Liver (tissue), 9 donors: ENCODE data around the gene ANTXR1. TPM values are rescaled to one million over a fixed set of nuclear protein-coding genes. Genes with fewer than 3 reads are reported as not detected.

Source experiments
- DNase-seq: peaks from one replicate; pipeline ENCODE4 v3.0.0-alpha.2; 2017; ENCODE audit warnings: low spot score
- H3K27ac ChIP-seq, 2 donors: one replicate each; pipeline ENCODE4 v1.7.0; 2013; ENCODE audit warnings: inconsistent platforms in 2 of 2, low read length in 2 of 2, control low read depth in 1 of 2, low read depth in 1 of 2, mild to moderate bottlenecking in 1 of 2
- H3K27me3 ChIP-seq, 4 donors: one replicate each; pipeline versions ENCODE4 v1.6.1 to v1.7.0; 2013; ENCODE audit warnings: low read length in 3 of 4, inconsistent platforms in 1 of 4, mild to moderate bottlenecking in 1 of 4, moderate library complexity in 1 of 4; ENCODE audit not compliant: control insufficient read depth in 4 of 4, insufficient read depth in 4 of 4
- H3K36me3 ChIP-seq, 4 donors: one replicate each; pipeline versions ENCODE4 v1.6.1 to v1.7.0; 2013; ENCODE audit warnings: low read length in 3 of 4, mild to moderate bottlenecking in 3 of 4, low read depth in 1 of 4, moderate library complexity in 1 of 4; ENCODE audit not compliant: control insufficient read depth in 4 of 4, insufficient read depth in 3 of 4
- H3K4me1 ChIP-seq, 4 donors: one replicate each; pipeline versions ENCODE4 v1.6.1 to v1.7.0; 2013; ENCODE audit warnings: low read length in 3 of 4, mild to moderate bottlenecking in 3 of 4, moderate library complexity in 1 of 4; ENCODE audit not compliant: control insufficient read depth in 4 of 4, insufficient read depth in 4 of 4
- H3K4me3 ChIP-seq, 3 donors: one replicate each; pipeline versions ENCODE4 v1.6.1 to v1.7.0; 2013; ENCODE audit warnings: low read length in 3 of 3, control low read depth in 1 of 3, low read depth in 1 of 3, mild to moderate bottlenecking in 1 of 3
- H3K9ac ChIP-seq, 2 donors: one replicate each; pipeline ENCODE4 v1.7.0; 2013; ENCODE audit warnings: low read length in 2 of 2, mild to moderate bottlenecking in 2 of 2, moderate library complexity in 2 of 2, control low read depth in 1 of 2, low read depth in 1 of 2
- H3K9me3 ChIP-seq, 4 donors: one replicate each; pipeline versions ENCODE4 v1.6.1 to v1.7.0; 2013; ENCODE audit warnings: low read length in 3 of 4; ENCODE audit not compliant: control insufficient read depth in 4 of 4
- CTCF ChIP-seq: fragments of 150-350 bp; IDR thresholded peaks from 2 replicates; pipeline ENCODE4 v1.5.1; 2017; ENCODE audit warnings: improper control_type of control experiment, low read depth, low read length; ENCODE audit not compliant: missing input control
- EGR1 ChIP-seq, 2 donors: IDR thresholded peaks; 2 replicates each; pipeline ENCODE4 v1.6.1; 2016 to 2018; ENCODE audit warnings: antibody characterized with exemption in 2 of 2, low read depth in 2 of 2
- FOXA1 ChIP-seq: IDR thresholded peaks from 2 replicates; pipeline ENCODE4 v1.6.1; 2016; ENCODE audit warnings: antibody characterized with exemption
- GABPA ChIP-seq, 2 donors: IDR thresholded peaks in 1 of 2; conservative IDR thresholded peaks in 1 of 2; 2 replicates each; pipeline ENCODE4 v1.6.1; 2016; ENCODE audit warnings: antibody characterized with exemption in 2 of 2, mild to moderate bottlenecking in 1 of 2, moderate library complexity in 1 of 2
- HNF4A ChIP-seq, 2 donors: conservative IDR thresholded peaks; 2 replicates each; pipeline ENCODE4 v1.6.1; 2016; ENCODE audit warnings: antibody characterized with exemption in 2 of 2, mild to moderate bottlenecking in 2 of 2
- HNF4G ChIP-seq: IDR thresholded peaks from 2 replicates; pipeline ENCODE4 v1.6.1; 2016; ENCODE audit warnings: antibody characterized with exemption
- JUND ChIP-seq, 2 donors: IDR thresholded peaks; 2 replicates each; pipeline ENCODE4 v1.6.1; 2016; ENCODE audit warnings: antibody characterized with exemption in 2 of 2
- MAX ChIP-seq: IDR thresholded peaks from 2 replicates; pipeline ENCODE4 v1.6.1; 2016; ENCODE audit warnings: antibody characterized with exemption
- NR2F2 ChIP-seq: IDR thresholded peaks from 2 replicates; pipeline ENCODE4 v1.6.1; 2016; ENCODE audit warnings: antibody characterized with exemption
- REST ChIP-seq: IDR thresholded peaks from 2 replicates; pipeline ENCODE4 v1.6.1; 2016; ENCODE audit warnings: antibody characterized with exemption, mild to moderate bottlenecking
- RXRA ChIP-seq, 2 donors: IDR thresholded peaks; 2 replicates each; pipeline ENCODE4 v1.6.1; 2017 to 2018; ENCODE audit warnings: antibody characterized with exemption in 2 of 2, mild to moderate bottlenecking in 1 of 2
- TAF1 ChIP-seq: conservative IDR thresholded peaks from 2 replicates; pipeline ENCODE4 v1.6.1; 2016; ENCODE audit warnings: antibody characterized with exemption, mild to moderate bottlenecking
- WGBS: extraction: QIAGEN DNeasy Blood & Tissue Kit; methylation state at CpG from one replicate; pipeline ENCODE4 v1.1.7; 2013; 5-methylcytosine and 5-hydroxymethylcytosine counted together
- polyA plus RNA-seq, 2 donors: library from polyadenylated mRNA; stranded (reverse) in 1 of 2; unstranded in 1 of 2; fragments of 200-250 nt in 1 of 2; fragments of >200 nt in 1 of 2; fragmentation: Nextera tagmentation in 1 of 2; extraction: Ambion mirVana in 1 of 2; gene quantifications; one replicate each; pipeline versions ENCODE4 v1.2.1 to v1.2.3, GENCODE V29; 2013 to 2015
- total RNA-seq, 2 donors: library from RNA; depleted of rRNA; stranded (reverse); fragments of >200 nt; gene quantifications; one replicate each; pipeline ENCODE4 v1.2.3, GENCODE V29; 2014
- TF ChIP-seq, protein P1 (sequence below): IDR thresholded peaks from 2 replicates; pipeline ENCODE4 v1.6.1; 2016; ENCODE audit warnings: antibody characterized with exemption
- TF ChIP-seq, protein P2 (sequence below): IDR thresholded peaks from 2 replicates; pipeline ENCODE4 v1.6.1; 2016; ENCODE audit warnings: antibody characterized with exemption
- donor health status: healthy.
- donor health status: healthy.
- donor health status: healthy.
- donor health status: healthy.
- donor health status: healthy.

ANTXR1 gene
- total and polyA plus RNA-seq, 4 donors: 0.60 to 3.6 (median 1.8) TPM

DNA sequence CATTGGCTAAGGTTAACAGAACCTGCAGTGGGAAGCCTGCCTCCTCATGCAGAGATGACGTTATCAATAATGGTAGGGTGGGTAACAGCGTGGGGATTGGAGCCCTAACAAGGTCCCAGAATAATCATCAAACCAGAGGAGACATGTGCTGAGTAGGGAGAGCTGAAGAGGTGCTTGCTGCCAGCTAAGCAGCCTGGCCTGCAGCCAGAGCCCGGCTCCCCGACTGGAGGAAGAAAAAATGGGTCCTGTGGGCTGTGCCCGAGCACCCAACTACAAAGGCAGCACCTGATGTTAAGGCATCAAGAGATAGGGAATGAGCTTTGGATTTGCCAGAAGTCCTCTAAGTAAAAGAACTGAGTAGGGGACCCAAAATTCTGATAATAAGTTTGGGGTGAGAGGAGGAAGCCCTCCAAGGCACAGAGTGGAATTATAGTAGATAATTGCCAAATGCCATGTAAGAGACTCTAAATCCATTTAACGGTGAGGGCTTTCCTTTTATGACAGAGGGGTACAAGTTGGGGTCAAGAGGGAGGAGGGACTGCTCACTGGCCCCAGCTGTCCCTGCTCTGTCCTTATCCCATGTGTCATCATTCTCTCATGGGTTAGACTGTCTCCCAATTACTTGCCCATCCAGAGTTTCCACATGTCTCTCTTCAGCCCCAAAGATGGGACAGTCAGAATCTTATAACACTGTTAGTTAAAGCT is 156.1 kb downstream of the ANTXR1 start:
- Histone ChIP-seq H3K36me3 (no peaks in the 10 kb centered on the region), H3K9ac (no peak overlapping the region), H3K4me3 (no peak overlapping the region), H3K9me3 (no peaks in the 10 kb centered on the region), H3K27me3 (peaks cover 0 to 3% (median 0%) of the 10 kb centered on the region in 4 donors), H3K27ac (no peak overlapping the region), H3K4me1 (peaks cover 0 to 4% (median 0%) of the 10 kb centered on the region in 4 donors)
- TF ChIP-seq REST: no peak
- TF ChIP-seq EGR1 (IDR thresholded peaks at IDR 0.05; ENCODE audit: low read depth in 2 of 2): no peak
- no peak for TF ChIP-seq CTCF
- TF ChIP-seq NR2F2: no peak
- TF ChIP-seq, protein P1, sequence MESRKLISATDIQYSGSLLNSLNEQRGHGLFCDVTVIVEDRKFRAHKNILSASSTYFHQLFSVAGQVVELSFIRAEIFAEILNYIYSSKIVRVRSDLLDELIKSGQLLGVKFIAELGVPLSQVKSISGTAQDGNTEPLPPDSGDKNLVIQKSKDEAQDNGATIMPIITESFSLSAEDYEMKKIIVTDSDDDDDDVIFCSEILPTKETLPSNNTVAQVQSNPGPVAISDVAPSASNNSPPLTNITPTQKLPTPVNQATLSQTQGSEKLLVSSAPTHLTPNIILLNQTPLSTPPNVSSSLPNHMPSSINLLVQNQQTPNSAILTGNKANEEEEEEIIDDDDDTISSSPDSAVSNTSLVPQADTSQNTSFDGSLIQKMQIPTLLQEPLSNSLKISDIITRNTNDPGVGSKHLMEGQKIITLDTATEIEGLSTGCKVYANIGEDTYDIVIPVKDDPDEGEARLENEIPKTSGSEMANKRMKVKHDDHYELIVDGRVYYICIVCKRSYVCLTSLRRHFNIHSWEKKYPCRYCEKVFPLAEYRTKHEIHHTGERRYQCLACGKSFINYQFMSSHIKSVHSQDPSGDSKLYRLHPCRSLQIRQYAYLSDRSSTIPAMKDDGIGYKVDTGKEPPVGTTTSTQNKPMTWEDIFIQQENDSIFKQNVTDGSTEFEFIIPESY: no peak
- TF ChIP-seq HNF4G: no peak
- TF ChIP-seq, protein P2, sequence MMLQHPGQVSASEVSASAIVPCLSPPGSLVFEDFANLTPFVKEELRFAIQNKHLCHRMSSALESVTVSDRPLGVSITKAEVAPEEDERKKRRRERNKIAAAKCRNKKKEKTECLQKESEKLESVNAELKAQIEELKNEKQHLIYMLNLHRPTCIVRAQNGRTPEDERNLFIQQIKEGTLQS: no peak
- TF ChIP-seq RXRA (IDR thresholded peaks at IDR 0.05): no peak
- DNase-seq: no peak
- WGBS: 86% methylated on average over 6 of the region's 6 CpGs

GRCh38 chr2:69169655-69170389 is 156.8 kb downstream of the ANTXR1 start:
- WGBS: 89% methylated on average over 11 of the region's 11 CpGs

More at GRCh38 chr2:69169655-69170389, 156.8 kb downstream of the ANTXR1 start:
- Histone ChIP-seq H3K4me3 (no peak overlapping the region), H3K9ac (no peak overlapping the region), H3K4me1 (peaks cover 0 to 4% (median 0%) of the 10 kb centered on the region in 4 donors), H3K36me3 (no peaks in the 10 kb centered on the region), H3K9me3 (no peaks in the 10 kb centered on the region), H3K27me3 (peaks cover 0 to 3% (median 0%) of the 10 kb centered on the region in 4 donors), H3K27ac (no peak overlapping the region)
- no peak for TF ChIP-seq MAX
- no peak for TF ChIP-seq FOXA1
- no peak for TF ChIP-seq JUND (IDR thresholded peaks at IDR 0.05)
- TF ChIP-seq, protein P2: no peak
- no peak for TF ChIP-seq RXRA (IDR thresholded peaks at IDR 0.05)
- TF ChIP-seq EGR1 (IDR thresholded peaks at IDR 0.05; ENCODE audit: low read depth in 2 of 2): no peak
- no peak for TF ChIP-seq HNF4A (conservative IDR thresholded peaks at IDR 0.05)
- no peak for TF ChIP-seq GABPA (IDR thresholded peaks at IDR 0.05 in 1 of 2, conservative IDR thresholded peaks at IDR 0.05 in 1 of 2)
- TF ChIP-seq CTCF: no peak
- no peak for TF ChIP-seq TAF1
- TF ChIP-seq, protein P1: no peak
- DNase-seq: no peak
